HG03159 (cell line): ENCODE measurements around the gene ZBED4.

Source experiments
- ATAC-seq: cut with Tn5 transposase; IDR thresholded peaks from one replicate; pipeline ENCODE4 v1.9.1; 2021; ENCODE audit warnings: mild to moderate bottlenecking, moderate library complexity; ENCODE audit not compliant: unreplicated experiment

Gene ZBED4

DNA sequence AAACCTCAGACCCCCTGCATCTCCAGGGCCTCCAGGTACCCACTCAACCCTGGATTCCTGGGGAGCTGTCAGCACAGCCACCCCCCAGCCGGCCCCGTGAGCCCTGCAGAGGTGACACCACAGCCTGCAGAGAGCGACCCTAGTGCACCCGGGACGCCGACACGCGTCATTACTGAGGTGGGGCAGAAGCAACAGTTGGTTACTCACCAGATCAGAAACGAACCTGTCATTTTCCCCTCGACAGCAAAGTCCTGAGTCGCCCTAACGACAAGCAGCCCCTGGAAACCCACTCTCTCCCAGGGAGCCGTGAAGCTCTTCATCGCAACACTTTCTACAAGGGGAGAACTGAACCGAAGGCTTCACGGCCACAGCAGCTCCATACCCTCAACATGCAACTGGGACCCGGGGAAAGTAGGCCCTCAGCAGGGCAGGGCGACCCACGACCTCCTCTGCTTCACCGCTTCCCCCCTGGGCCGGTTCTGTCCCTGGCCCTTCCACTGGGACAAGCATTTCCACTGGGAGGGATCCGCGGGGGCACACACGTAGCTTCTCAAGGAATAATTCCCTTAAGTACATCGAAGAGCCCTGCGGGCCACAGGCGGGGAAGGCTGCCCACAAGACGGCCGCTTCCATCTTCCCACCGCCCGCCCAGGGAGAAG lies 27.6 kb upstream of the ZBED4 start:
- no peak for ATAC-seq

DNA sequence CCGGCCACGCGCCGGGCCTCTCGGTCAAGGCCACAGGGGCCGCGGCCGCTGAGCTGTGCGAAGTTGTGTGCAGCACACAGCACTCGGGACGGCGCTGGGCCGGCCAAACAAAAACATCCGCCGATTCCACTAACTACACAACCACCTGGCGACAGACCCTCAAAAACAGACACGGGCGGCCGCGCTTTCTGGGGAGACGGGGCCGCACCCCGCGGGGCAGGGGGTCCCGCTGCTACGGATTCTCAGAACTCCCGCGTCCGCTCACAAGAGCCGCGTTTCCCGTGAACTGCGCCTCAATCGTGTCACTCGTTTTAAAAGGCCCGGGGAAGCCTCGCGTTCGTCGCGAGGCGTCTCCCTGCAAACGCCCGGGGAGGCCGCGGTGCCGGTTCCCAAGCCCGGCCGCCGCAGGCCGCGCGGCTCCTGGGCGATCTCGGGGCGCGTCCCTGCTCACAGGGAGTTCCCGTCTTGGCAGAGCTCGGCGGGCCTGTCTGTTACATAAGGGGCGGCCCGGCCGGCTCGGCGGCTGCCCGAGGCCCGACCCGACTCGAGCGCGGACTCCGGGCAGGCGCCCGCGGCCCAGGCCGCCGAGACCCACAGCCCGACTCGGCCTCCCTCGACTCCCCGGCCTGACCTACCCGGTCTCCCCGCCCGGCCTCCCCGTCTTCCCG lies 26.9 kb upstream of the ZBED4 start:
- ATAC-seq, result no peak

DNA sequence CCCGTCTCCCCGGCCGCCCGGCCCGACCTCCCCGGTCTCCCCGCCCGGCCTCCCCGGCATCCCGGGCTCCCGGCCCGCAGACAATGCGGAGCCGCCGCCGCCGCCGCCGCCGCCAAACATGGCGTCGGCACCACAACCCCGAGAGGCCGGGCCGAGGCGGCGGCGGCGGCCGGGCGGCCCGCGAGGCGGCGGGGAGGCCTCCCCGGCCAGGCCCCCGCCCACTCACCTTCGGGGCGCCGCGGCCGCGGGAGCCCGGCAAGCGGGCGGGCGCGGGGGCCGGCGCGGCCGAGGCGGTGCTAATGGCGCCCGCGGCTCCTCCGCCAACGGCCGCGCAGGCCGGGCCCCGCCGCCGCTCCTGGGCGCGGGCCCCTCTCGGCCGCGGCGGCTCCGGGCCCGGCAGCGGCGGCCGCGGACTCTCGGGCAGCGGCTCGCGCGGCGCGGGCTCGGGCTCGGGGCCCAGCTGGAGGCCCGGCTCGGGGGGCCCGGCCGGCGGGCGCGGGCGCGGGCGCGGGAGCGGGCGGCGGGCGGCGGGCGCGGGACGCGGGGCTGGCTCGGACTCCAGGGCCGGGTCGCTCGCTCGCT lies 26.3 kb upstream of the ZBED4 start:
- ATAC-seq, result no peak

DNA sequence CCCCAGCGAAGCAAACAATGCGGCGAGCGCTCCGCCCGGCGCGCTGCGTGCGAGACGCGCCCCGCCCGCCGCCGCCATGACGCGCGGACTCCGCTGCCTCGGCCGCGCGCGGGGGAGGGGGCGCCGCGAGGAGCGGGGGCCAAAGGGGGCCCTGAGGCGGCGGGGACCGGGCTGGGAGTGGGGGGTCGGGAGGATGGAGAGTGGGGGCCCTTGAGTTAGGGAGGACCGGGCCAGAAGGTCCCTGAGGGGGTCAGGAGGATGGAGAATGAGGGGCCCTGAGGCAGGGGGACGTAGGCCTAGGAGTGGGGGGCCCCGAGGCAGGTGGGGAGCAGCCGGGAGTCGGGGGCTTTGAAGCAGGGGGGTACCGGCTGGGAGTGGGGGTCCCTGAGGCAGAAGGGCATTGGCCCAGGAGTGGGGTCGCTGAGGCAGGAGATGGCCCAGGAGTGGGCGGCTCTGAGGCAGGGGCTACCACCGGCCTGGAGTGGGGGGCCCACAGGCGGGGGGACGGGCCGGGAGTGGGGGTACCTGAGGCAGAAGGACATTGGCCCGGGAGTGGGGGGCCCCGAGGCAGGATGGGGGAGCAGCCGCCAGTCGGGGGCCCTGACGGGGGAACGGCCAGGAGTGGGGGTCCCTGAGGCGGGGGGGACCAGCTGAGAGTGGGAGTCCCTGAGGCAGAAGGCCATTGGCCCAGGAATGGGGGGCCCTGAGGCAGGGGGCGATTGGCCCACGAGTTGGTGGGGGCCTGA lies 25.6 kb upstream of the ZBED4 start, which contains the start of gene BRD1:
TSS of gene BRD1 (minus strand) at position 21 of the 746 bp plus-strand sequence. CDS start 3,556 bp downstream, outside the sequence.
- ATAC-seq, result no peak

DNA sequence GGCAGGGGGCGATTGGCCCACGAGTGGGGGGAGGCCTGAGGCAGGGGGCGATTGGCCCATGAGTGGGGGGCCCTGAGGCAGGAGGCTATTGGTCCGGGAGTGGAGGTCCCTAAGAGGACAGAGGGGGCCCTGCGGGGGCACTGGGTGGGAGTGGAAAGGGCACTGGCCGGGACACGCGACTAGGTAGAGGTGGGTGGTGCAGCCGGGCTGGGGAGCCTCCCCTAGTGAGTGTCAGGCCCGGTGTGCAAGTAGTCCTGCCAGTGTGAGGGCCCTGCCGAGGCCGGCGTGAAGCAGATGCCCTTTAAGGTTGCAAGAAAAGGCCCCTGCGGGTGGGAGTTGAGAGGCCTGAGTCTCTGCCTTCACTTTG lies 25.1 kb upstream of the ZBED4 start:
- no peak for ATAC-seq

DNA sequence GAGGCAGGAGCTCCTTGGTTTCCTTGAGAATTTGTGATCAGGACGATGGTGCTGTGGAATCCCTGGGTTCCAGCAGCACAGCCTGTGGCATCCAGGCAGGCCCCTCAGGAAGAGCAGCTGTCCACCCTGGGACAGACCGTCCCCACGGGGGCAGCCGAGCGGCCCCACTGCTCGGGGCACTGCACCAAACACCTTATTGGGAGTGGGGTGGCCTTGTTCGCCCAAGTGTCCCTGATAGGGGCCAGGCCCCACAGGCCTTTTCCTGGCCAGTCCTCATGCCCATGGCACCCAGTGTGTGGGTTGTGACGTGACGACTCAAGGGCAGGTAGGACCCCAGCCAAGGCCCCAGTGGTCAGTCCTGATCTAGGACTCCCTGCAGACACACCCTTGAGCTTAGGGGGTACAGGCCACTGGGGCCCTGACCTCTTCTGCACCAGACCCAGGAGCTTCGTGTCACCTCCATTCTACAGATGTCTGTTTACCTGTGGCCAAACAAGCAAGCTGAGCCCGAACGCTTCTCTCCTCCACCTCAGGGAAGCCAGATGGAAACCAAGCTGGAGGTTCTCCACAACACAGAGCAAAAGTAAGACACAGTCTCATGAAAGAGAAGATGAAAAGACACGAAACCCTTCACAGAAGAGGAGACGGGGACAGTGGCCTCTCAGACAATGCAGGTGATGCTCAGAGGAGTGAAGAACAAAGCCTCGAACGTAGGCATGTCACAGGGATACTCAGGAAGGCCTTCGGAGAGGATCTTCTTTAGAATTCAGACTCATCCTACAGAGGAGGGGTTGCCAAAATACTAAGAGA lies 24.4 kb upstream of the ZBED4 start:
- no peak for ATAC-seq

DNA sequence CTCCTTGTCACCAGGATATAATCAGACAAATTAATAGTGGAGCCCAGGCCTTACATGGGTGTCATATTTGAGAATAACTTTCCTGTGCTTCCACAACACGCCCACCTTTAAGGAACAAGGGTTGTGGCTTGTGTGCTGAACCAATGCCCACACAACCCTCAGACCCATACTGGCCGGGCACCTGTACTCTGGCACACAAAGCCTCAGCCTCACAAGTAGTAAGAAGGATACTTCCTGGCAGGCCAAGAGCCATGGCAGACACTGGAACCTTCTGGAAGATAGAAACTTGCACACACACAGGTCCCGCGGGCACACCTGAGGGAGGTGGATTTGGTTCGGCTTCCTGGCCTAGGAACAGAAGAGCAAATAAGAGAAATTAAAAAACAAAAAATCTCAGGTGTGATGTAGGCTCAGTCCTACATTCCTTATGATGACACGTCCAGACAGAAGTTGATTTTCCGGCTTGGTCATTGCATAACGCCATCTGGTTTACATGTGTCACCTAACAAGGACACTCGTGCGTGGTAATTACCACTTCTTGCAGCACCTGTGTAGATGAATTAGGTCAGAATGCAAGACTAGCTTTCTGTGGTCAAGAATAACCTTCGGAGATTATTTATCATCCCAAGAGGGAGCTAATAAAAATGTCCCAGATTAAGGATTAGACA lies 20.2 kb upstream of the ZBED4 start:
- ATAC-seq, result no peak

DNA sequence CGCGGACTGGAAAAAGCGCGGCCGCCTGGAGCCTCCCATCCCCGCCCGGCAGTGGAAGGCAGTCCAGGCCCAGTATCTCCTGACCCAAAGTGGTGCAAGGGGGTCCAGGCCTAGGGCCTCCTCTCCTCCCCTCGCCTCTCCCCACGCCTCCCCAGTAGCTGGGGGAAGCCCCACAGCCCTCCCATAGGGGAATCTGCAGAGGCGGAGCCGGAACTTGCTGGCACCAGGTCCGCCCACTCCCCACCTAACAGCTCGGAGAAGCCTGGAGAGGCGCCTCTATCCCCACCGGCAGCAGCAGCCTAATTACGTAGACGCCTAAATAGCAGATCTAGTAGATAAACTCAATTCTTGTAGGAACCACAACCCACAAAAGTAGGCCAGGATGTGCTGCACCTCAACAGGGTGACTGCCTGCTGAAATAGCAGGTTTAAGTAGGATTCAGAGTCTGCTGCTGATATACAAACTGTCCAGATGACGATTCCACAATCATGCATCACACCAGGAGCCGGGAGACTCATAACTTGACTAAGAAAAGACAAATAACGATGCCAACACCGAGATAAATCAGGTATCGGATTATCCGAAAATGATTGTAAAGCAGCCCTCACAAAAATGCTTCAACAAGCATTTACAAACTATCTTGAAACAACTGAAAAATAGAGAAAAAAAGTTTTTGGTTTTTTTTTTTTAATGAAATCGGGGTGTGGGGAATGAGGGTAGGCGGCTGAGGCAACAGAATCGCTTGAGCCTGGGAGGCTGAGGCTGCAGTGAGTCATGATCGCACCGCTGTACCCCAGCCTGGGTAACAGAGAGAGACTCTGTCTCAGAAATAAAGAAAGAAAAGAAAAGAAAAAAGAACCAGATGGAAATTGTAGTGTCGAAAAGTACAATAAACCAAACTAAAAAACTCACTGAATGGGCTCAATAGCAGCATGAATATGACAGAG lies 14.6 kb upstream of the ZBED4 start:
- ATAC-seq, result no peak

DNA sequence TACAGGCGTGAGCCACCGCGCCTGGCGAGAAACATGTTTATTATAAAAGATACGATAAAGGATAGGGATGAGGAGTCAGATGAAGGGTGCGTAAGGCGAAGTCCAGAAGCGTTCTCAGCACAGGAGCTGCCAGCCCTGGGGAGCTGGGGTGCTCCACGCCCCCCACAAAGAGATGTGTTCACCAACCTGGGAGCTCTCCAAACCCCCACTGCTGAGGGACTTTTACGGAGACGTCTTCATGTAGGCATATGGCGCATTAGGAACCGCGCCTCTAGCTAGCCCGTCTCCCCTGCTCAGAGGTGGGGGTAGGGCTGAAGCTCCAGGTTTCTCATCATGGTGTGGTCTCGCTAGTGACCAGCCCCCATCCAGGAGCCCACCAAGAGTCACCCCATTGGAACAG lies 8.4 kb upstream of the ZBED4 start:
- no peak for ATAC-seq

DNA sequence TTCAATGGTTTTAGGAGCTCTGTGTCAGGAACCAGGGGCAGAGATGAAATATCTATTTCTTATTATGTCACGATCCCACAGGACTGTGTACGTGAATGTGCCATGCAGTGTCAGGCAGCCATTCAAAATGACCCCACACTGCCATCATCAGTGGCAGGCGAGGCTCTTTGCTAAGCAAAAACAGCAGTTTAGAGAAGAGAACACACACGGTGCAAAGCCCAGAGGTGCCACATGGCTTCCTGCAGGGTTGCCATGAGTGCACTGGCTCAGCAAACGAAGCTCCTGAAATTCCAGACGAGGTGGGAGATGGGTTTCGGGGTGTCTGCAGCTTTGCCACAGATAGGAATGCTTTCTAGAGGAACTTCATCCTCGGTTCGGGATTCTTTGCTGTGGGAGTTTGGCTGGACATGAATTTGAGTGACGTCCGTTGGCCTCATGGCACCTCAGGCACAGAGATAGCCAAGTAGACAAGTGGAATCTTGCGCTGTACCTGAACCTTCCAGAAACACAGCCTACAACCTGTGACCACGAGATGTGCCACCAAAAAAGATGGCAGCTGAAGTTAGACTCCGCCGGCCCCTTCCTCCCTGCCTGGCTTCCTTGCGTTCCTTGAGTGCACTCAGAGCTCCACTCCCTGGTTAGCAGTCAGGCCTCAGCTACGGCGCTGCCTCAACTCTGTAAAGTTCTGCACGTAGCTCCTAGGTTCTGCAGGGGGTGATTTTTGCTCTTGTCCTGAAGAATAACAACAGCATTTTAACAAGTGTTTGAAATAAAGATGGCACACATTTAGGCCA lies 7.8 kb upstream of the ZBED4 start:
- ATAC-seq, result no peak

DNA sequence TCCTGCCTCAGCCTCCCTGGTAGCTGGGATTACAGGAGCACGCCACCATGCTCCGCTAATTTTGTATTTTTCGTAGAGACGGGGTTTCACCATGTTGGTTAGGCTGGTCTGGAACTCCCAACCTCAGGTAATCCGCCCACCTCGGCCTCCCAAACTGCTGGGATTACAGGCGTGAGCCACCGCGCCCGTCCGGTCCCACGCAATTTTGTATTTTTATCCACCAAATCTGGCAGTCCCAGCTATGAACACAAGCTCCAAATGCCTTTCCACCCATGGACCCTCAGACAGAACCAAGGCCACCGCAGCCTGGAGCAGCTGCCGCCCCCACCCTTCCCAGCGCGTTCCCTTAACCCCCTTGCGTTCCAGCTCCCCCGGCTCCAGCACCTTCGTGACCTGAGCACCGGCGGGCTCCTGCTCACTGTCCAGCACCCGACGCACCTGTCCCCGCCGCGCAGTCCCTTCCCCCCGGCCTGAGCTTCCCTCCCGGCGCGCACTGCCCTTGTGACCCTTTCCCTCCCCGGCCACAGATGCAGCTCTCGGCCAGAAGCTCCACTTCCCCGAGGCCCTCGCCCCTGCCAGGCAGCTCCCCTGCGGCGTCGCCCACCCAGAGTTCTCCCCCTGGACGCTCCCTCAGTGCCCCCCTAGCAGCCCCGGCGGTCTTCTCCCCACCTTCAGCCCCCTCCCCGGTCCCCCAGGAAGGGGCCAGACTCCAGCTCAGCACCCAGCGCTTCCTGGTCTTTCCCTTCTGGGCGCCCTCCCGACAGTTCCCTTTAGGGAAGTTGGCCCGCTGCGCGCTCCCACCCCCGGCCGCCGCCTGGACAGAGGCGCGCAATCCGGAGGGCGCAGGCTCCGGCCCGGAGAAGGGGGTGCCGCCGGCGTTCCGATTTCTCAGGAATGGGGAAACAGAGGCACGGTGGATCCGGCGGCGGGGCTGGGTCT lies 5.6 kb upstream of the ZBED4 start:
- no peak for ATAC-seq

DNA sequence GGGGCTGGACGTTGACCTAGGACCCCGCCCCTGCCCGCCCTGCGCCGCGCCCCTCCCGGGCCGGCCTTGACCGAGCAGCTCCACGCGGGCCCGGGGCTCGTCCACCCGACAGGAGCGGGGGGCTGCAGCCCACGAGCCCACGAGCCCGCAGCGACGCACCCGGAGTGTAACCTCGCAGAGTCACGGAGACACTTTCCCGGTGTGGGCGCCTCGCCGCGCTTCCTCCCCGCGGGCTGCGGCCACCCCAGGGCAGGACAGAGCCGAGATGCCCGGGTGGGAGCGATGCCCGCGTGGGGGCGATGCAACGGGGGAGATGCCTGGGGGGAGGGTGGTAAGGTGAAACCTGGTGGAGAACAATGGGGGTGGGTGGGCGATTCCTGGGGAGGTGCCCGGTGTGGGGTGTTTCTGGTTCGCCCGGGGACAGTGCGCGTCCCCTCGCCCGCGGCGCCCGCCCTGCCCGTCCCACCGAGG lies 4.9 kb upstream of the ZBED4 start:
- no peak for ATAC-seq

DNA sequence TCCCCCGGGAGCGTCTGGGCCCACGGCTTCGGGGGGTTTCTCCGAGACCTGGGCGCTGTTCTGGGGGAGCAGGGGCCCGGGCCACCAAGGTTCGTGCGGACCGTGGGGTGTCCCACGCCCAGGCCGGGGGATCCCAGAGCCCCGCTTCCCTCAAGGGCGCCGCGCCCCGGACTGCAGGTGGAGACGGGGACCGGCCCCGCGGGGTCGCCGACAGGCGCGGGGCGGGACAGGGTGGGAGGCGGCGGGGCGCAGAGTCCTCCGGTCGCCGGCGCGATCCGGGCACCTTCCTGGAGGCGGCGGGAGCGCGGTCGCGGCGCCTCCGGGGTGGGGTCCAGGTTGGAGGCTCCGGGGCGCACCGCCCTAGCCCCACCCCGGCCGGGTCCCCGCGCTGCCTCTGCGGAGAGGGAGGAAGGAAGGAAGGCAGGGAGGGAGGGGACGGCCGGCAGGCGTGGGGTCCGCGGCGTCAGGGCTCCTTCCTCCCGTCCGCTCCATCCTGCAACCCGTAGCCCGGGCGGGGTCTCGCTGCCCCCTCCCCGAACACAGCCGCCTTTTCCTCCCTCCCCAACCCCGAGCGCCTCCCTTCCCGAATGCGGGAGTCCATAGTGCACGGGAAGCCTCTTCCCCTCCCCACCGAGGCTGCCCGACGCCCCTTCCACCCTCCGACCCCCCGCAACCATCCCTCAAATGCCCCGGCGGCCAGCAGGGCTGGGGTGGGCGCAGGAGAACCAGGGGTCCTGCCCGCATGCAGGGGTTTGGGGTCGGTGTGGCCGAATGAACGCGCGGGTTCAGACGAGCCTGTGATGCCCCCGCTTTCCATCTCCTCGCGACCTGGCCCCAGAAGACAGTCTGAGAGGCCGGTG lies 4.3 kb upstream of the ZBED4 start:
- no peak for ATAC-seq

DNA sequence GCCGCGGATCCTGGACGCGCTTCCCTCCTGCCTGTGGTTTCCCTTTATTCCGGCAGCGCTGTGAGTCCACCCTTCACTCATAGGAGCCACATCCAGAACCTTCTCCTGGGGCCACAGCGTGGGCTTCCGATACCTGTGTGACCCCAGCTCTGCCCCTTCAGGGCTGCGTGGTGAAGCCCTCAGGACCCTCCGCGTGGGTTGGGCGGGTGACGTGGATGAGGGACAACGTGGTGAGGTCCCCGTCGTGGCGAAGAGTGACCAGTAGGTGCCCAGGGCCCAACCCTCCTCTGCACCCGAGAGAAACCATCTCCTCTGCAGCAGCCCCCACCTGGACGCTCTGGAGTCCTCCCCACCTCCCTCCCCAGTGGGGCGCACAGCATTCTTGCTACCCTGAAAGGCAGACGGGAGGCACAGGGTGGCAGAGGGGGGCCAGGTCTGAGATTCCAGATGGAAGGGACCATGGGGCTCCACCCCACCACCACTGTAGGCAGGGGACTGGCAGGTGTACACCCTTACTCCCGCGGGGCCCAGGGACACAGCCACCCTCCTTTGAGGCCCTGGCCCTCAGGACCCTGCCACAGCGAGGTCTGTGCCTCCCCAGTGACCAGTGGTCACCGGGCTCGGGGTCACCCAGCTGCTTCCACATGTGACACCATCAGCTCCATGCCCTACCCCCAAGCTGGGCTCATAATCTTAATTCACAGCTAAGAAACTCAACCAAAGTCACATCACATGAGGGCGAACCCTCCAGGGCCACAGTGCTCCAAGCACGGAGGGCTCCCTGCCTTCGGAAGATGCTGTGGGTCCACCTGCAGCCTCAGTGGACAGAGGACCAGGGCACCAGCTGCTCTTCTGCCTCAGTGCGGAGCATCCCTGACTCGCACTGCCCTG lies 3.4 kb upstream of the ZBED4 start:
- ATAC-seq, result no peak
